NCI-H1417 treated with DMSO at 0.1 percent for 48 hours (cell line): ENCODE results near the gene PRLH.

Source experiments
- DNase-seq: peaks from one replicate; lab custom pipeline; 2025; lab: John Stamatoyannopoulos, UW

Gene PRLH

DNA sequence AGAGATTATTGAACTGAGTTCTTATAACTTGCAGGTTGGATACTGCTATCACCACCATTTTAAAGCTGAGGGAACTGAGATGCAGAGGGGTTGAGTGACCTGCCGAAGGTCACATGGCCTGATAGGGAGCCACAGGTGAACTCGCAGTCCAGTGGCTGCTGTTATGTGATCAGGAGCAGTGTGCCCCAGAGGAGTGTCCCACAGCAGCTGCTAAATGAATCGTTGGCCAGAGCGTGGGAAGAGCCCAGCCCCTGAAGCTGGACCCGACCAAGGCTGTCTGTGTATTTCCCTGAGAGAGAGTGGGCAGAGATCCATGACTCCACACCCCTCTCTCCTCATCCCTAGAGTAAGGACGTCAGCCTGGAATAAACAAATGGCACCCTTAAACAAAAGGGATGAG lies 26.7 kb upstream of the PRLH start:
- DNase-seq, result no peak

DNA sequence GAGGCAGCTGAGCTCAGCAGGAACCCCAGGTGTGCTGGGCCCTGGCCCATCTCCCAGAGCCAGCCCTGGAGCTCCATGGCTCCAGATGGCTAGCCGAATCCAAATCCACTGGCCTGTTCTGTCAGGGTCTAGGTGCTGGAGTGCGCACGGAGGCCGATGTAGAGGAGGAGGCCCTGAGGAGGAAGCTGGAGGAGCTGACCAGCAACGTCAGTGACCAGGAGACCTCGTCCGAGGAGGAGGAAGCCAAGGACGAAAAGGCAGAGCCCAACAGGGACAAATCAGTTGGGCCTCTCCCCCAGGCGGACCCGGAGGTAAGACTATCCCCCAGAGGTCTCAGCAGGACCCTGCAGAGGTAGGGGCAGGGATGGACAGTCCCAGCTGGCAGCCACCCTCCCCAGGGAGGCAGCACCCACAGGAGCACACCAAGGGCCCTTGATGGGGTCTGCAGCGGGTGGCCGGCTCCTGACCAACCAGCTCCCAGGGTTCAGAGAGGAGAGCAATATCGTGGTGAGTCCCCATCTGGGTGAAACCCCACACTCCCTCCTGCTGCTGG lies 26.1 kb upstream of the PRLH start:
- DNase-seq, result no peak

DNA sequence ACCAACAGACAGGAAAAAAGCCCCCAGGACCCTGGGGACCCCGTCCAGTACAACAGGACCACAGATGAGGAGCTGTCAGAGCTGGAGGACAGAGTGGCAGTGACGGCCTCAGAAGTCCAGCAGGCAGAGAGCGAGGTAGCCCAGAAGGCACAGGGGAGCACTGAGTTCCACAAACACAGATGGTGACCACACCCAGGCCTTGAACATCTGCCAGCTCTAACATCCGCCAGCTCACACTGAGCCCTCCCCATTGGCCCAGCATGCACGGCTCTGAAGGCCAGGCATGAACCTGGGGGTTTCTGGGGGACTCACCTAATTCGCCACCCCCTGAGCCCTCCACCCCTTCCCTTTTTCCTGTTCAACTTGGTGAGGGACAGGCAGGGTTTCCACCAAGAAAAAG lies 25.6 kb upstream of the PRLH start:
- DNase-seq, result no peak

DNA sequence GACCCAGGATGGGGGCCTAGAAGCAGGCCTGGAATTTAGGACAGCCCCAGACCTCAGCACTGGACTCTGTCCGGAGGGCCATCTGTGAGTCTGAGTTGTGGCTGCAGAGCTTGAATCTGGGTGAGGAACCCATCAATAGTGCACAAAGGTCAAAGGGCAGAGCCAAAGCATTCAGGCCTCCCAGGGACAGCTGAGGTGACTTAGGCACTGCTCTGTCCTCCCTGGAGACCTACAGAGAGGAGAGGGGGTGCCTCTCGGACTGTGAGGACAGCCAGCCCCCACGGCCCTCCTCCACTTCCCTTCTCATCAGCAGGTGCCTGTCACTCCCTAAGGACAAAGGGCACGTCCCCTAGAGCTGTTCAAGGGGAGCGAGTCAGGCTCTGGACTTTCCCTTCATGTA lies 25.1 kb upstream of the PRLH start:
- DNase-seq, result no peak

DNA sequence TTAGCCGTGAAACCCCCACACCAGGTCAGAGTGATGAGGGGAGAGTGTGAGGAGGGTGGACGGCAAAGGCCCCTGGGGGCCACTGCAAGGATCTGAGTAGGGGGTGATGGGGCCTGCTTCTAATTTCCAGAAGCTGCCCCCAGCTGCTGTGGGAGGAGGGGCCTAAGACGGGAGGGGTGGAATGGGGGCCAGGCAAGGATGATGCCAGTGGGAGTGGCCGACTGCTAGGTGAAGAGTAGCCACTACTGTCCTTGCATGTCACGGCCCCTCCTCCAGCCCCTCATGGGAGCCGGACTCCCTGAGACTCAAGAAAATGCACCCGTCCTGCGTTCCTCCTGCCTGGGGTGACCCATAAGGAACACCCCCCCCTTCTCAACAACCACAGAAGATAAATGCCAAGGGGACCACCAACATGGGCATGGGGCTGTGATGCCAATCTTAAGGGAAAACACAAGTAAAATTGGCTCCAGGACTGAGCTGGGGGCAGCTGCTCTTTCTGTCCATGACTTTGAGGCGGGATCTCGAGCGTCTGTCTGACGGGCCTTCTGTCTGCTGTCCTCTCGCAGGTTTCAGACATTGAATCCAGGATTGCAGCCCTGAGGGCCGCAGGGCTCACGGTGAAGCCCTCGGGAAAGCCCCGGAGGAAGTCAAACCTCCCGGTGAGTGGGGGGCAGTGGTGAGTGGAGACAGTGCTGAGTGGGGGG lies 24.2 kb upstream of the PRLH start:
- DNase-seq, result no peak

DNA sequence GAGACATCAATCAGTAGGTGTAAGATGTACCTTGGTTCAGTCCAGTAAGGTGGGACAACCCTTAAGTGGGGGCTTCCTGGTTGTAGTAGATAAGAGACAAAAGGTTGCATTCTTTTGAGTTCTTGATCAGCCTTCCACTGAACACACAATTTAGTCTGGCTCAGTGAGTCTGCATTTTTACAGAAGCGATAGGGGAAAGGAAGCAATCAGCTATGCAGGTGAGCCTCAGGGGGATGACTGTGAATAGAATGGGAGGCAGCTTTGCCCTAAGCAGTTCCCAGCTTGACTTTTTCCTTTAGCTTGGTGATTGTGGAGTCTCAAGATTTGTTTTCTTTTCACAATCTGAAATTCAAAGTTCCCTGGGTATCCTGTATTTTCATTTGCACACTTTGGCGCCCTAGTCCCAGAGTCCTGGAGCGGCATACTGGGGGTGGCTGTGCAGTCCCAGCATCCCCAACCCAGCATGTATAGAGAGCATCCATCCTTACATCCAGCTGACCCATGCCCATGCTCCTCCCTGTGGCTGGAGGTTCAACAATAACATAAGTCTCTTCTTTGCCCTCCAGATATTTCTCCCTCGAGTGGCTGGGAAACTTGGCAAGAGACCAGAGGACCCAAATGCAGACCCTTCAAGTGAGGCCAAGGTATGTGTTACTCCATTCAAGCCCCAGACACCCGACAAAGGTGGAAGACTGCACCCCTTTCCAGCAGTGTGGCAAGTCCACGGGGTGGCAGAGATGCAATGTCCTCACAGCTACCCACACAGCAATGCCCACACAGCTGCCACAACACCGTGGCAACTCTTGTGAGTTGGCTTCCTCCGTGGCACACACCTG lies 20.1 kb upstream of the PRLH start:
- DNase-seq, result no peak

DNA sequence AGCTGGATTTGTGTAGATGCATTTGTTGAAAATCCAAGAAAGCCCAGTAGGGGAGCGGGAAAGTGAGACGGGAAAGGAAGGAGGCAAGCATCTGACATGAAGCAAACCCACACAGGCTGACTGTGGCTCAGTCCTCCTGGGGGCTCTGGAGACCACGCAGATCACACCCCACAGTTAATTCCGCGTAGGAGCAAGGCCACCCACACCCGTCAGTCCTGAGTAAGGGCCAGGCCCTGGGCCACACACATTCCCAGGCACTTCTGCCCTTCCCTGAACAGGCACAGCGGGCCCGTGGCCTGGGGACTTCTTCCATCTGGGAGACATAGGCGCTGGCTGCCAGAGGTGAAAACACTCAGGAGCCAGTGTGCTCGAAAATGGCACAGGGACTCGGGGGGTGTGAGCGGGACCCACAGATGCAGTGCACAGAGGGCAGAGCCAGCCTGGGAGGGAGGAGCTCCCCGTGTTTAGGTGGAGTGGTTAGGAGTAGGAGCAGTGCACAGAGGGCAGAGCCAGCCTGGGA lies 19.4 kb upstream of the PRLH start:
- DNase-seq, result no peak

DNA sequence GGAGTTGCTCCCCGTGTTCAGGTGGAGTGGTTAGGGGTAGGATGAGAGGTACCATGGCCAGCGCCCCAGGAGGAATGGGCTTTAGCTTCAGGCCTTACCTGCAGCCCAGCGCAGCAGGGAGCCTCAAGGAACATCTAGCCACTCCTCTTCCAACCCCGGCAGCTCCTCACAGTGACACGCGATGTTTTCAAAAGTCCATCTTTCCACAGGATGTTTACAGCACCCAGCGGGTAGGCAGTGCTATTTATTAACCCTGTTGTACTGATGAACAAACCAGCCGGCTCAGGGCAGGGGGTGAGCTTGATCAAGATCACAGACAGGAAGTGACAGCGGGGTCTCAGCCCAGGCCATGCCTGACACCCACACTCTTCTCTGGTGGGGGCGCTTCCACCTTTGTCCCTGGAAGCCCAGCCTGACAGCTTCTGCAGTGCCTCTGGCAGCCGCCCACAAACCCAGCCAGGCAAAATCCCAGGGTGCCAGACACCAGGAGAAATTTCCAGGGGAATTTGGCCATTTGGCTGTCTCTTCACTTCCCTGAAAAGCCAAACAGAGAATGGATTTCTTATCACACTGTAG lies 18.4 kb upstream of the PRLH start:
- no peak for DNase-seq

DNA sequence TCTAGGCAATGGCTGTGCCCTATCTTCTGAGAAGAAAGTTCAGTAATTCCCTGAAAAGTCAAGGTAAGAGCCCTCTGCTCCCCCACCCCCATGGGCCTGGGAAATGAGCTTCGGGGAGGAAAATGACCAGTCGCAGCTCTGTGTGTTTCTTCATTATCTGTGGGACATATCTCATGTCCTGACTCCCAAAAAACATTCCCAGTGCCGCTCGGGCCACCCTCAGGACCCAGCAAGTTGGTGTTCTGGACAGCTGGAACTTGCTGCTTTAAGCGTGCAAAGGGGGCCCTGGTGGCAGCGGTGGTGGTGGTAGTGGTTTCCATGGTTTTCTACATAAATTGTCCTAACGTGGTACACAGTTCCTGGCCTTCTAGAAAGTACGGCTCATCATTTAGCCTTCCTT lies 17.2 kb upstream of the PRLH start:
- no peak for DNase-seq

DNA sequence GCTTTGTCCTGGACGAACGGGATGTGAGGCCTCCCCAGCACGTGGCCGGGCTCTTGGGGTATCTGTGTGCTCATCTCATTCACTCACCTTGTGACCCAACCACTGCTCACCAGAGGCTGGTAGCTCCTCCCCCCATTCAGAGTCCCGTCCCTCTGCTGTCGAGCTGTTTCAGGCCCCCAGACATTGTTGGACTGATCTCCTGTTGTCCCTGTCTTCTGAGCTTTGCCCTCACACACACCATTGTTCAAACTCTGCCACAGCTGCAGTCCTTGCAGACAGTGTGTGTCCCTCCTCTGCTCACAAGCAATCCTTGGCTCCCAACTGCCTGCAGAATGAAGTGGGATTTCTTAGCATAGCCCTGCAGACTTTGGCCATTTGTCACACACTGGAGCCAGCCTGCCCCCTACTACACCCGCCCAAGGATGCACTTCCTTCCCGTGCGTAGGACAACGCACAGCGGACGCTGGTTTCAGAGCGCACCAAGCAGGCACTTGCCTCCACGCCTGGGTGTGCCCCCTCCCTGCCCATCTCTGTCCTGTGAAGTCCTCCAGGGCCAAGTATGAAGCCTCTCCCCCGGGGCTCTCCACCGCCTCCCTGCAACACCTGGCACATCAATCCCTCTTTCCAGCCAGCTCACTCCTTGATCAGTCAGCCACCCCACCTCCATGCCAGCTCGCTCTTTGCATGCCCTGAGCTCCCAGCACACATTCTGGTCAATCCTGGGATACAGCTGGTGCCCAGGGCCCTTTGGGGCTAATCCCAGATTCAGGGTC lies 16.5 kb upstream of the PRLH start:
- no peak for DNase-seq

DNA sequence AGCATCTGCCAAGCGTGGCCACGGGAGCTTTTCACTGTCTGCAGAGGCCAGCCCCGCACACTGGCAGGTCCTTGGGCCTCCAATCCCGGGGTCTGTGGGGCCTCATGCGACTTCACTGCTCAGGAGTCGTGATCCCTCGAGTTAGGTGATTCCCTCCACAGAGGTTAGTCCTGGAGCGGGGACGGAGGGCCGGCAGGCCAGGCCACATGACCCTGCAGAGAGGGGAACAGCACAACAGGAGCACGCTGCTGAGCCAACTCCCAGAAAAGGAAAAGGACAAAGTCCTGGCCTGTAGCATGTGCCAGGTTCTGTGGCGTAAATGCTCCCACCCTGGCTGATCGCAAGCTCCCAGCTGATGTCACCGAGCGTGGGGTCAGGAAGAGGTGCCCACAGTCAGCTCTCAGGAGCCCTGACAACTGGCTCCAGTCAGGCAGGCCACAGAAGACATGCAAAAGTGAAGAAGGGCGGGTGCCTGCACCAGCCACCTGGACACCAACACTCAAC lies 15.3 kb upstream of the PRLH start:
- DNase-seq, result no peak

DNA sequence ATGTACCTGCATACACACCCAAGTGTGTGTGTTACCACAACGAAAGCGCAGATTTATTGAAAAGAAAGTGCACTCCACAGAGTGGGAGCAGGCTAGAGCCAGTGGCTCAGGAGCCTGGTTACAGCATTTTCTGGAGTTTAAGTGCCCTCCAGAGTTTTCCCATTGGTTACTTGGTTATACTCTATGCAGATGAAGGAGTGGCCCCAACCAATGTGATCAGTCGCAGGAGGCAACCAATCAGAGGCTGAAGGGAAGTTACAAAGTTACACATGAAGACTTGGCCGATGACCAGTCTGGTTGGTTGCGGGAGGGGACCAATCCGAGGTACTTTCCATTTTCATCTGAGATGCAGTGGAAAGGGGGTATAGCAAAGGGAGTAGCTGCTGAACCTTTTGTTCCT lies 13.5 kb upstream of the PRLH start:
- no peak for DNase-seq

DNA sequence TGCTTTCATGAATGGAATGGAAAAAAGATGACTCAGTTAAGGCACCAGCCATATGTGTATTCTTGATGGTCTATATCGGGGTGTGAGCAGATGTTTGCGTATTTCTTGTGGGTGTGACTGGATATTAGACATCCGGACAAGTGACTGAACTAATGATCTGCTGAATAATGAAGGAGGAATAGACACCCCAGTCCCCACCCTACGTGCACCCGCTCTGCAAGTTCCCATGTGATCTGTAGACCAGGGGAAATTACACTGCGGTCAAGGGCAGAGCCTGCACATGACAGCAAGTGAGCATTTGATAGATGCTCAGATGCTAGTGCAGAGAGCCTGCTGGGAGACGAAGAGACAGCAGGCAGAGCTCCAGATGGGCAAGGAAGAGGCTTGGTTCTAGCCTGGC lies 12.4 kb upstream of the PRLH start:
- DNase-seq, result no peak

DNA sequence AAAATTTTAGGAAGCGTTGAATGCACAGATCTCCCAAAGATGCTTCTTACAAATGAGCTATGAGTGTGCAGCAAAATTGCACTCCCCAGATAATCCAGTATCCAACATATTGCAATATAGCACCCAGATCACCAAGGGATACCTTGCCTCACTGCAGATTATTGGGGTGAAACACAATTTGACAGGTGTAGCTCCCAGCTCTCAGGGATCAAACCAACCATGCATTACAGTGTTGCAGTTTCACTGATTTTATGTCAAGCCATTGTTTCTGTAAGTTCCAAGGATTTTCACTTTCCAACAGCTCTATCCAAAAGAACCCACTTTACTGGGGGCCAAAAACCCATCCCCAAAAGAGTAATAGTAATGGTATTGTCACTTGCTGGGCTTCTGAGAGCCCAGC lies 10.8 kb upstream of the PRLH start:
- no peak for DNase-seq

DNA sequence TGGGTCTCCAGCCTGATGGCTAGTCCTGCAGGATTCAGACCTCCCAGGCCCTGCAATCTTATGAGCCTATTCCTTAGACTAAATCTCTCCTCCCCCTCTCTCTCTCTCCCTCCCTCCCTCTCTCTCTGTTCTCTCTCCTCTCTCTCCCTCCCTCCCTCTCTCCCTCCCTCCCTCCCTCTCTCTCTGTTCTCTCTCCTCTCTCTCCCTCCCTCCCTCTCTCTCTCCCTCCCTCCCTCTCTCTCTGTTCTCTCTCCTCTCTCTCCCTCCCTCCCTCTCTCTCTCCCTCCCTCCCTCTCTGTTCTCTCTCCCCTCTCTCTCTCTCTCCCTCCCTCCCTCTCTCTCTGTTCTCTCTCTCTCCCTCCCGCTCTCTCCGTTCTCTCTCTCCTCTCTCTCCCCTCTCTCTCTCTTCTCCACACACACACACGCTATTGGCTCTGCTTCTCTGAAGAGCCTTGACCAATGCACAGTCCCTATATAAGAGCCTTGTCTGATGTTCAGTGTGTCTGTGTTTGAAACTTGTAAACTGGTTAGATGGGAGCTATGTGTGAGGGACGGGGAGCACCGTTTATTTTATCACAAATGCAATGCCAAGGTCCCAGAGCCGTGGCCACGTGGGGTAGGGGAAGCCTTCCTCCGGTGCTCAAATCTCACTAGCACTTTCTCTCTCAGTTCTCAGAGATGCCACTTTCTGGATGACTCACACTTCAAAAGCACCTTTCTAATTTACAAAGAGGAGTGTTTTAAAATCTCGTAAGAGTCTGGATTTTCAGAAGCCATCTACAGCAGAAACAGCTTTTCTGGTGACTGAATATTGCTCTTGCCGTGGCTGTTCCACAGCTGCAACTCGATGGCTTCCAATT lies 9.4 kb upstream of the PRLH start:
- no peak for DNase-seq

DNA sequence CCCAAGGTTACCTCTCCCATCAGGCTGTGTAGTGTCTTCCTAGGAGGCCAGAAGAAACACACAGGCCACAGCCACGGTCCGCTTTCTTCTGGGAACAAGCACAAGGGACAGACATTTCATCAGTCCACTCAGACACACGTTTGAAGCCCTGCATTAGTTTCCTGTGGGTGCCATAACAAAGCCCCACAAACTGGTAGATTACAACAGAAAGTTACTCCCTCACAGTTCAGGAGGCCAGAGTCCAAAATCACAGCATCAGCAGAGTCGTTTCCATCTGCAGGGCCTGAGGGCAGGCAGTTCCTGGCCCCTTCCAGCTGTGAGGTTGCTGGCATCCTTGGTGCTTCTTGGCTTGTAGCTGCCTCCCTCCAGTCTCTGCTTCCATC lies 8.8 kb upstream of the PRLH start:
- no peak for DNase-seq

DNA sequence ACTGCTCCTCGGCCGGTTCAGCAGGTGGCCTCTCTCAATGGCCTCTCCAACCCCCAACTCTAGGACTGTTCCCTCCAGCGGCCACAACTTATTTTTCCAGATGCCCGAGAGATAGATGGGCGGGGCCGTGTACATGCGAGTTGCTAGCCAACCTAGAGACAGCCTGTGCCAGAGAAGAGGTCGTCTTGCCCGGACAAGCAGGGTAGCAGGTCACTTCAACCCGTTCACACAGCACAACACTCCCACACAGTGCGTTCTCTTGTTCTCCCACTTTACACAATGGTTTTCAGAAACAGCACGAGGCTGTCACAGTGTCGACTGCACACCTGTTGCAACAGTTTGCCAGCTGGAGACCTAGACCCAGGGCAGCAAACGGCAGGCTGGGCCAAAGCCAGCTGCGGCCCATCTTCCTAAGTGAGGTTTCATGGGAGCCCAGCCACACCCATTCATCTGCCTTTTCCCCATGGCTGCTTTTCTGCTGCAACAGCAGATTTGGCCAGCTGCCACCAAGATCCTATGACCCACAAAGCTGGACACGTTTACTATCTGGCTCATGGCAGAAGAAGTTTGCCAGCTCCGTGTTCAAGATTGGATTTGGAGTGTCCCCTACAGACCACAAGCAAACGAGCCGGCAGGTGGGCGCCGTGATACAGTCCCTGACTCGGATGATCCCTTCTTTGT lies 7.3 kb upstream of the PRLH start:
- no peak for DNase-seq

DNA sequence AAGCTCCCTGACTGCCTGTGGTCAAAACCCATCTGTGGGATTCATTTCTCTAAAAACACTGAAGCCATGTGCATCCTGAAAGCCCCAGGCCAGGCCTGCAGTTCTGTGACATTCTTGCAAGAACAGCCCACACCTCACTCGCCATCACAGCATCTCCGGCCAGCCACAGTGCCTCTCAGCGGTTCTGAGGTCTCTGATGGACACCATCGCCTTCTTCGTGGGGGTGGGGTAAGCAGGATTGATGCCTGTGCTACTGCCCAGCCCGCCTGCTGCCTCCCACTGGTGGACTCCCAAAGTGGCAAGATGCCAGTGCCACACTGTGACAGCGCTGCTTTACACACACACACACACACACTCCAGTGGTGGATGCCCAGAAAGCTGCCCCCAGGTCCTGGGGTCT lies 5.2 kb upstream of the PRLH start:
- DNase-seq, result no peak

DNA sequence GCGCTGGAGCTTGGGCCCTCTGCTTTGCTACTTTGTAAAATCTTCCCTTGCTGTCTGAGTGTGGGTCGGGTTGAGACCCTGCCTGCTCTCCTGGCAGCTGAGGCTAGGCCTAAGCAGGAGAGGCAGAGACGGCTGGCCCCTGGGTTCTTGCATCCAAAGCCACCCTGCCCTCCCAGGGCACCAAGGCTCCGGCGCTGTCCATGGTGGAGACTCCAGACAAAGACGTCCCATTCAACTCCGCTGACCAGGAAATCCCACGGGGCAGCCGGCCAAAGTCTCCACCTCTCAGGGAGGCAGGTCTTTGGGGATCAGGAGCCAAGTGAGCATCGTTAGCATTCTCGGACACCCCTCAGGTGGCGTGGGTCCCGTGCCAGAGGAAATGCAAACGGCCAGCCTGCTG lies 2.6 kb upstream of the PRLH start:
- DNase-seq, result no peak

DNA sequence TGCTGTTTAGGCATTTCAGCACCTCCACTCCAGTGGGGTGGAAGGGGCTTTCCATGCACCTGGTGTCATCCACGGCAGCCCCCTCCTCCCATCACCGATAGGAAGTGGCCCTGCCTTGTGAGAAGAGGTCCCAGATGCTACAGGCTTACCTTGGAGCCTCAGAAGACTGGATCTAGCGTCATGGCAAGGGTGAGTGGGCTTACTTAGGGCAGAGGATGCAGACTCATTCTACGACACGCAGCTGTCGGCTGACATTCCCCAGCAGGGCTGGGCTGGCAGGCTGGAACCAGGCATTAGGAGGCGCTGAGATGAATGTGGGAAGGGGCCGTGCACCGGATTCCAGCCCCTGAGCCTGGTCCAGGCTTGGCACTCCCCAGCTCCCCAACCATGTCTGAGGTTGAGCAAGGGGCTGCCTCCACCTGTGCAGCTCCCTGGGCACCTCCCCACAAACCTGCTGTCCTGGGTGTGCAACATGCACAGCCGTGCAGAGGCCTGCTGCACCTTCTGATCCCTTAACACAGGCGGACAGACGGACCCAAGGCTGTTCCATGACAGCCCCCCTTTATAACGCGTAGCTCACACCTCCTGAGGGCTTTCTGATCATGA lies 1.7 kb upstream of the PRLH start:
- DNase-seq, result no peak
